Measurements from ENCODE around the gene TCFL5.

GRCh38 chr20:62896526-62896925, 34.9 kb upstream of the TCFL5 start:
- no peak for TF ChIP-seq CTCF (IDR thresholded peaks at IDR 0.05)
- TF ChIP-seq POLR2A (IDR thresholded peaks at IDR 0.05) = no peak

Data from lower leg skin (tissue), 3 donors.